Panc1 (cell line): Measurements from ENCODE around the gene PLA2G5. TPM values are rescaled to one million over a fixed set of nuclear protein-coding genes. Genes with fewer than 3 reads are reported as not detected.

Experiments
- ATAC-seq: fragments of 200-7000 bp; cut with Tn5 transposase; 2 replicates; pipeline ENCODE4 v1.9.1; 2020; ENCODE audit warnings: mild to moderate bottlenecking, moderate library complexity
- BruUV-seq: library from RNA; stranded (reverse); fragments of 400-500 nt; replicated peaks from 2 replicates; lab custom pipeline; 2021; lab: Mats Ljungman, UMichigan
- CTCF ChIA-PET: fragments of 300-600 bp; sonication (Branson Sonifier 250); formaldehyde crosslinking; loops from one replicate; lab custom pipeline; 2022; ENCODE audit warnings: antibody characterized with exemption; lab: Charles Lee
- POLR2A ChIA-PET: fragments of 300-600 bp; sonication (Branson Sonifier 250); formaldehyde crosslinking; loops from one replicate; lab custom pipeline; 2022; ENCODE audit warnings: antibody characterized with exemption; lab: Charles Lee
- DNase-seq: peaks from one replicate; pipeline ENCODE4 v3.0.0-alpha.2; 2010; ENCODE audit warnings: low read depth, low spot score
- H3K27ac ChIP-seq: 2 replicates; pipeline ENCODE4 v1.5.1; 2011; ENCODE audit warnings: mild to moderate bottlenecking, low read length, inconsistent platforms
- H3K27me3 ChIP-seq: fragments of 200-500 bp; sonication (Bioruptor generic); 2 replicates; pipeline ENCODE4 v1.6.0; 2014; ENCODE audit warnings: low read length, inconsistent platforms; ENCODE audit not compliant: control insufficient read depth, insufficient read depth
- H3K36me3 ChIP-seq: fragments of 200-500 bp; sonication (Bioruptor generic); 2 replicates; pipeline ENCODE4 v1.5.1; 2014; ENCODE audit warnings: inconsistent platforms, mild to moderate bottlenecking, low read length, moderate library complexity; ENCODE audit not compliant: control insufficient read depth, insufficient read depth
- H3K4me1 ChIP-seq: 2 replicates; pipeline ENCODE4 v1.5.1; 2011; ENCODE audit warnings: inconsistent platforms, mild to moderate bottlenecking, low read length, moderate library complexity; ENCODE audit not compliant: control insufficient read depth, insufficient read depth
- H3K4me3 ChIP-seq, 2 experiments: 2 replicates each; pipeline ENCODE4 v1.5.1; 2011 to 2012; ENCODE audit warnings: low read depth in 2 of 2, low read length in 2 of 2, mild to moderate bottlenecking in 2 of 2, inconsistent platforms in 1 of 2, moderate library complexity in 1 of 2
- H3K9me3 ChIP-seq: fragments of 200-500 bp; sonication (Bioruptor generic); 2 replicates; pipeline ENCODE4 v1.5.1; 2014; ENCODE audit warnings: low read depth, mild to moderate bottlenecking, inconsistent platforms, low read length, moderate library complexity; ENCODE audit not compliant: control insufficient read depth, insufficient read depth
- CTCF ChIP-seq: fragments of 450-650 bp; IDR thresholded peaks from 2 replicates; pipeline ENCODE4 v1.5.1; 2017; ENCODE audit warnings: mild to moderate bottlenecking
- POLR2AphosphoS5 ChIP-seq: IDR thresholded peaks from 2 replicates; pipeline ENCODE4 v1.6.1; 2012; ENCODE audit warnings: mild to moderate bottlenecking, low read depth, low read length, moderate library complexity
- REST ChIP-seq, 2 experiments: IDR thresholded peaks; 2 replicates each; pipeline ENCODE4 v1.6.1; 2011 to 2012; ENCODE audit warnings: low read depth in 2 of 2, control low read depth in 1 of 2, low read length in 1 of 2, mild to moderate bottlenecking in 1 of 2, moderate library complexity in 1 of 2; ENCODE audit not compliant: insufficient read depth in 1 of 2
- SIN3A ChIP-seq: IDR thresholded peaks from 2 replicates; pipeline ENCODE4 v1.6.1; 2012; ENCODE audit warnings: low read depth, mild to moderate bottlenecking, low read length, moderate library complexity, borderline replicate concordance; ENCODE audit not compliant: insufficient read depth
- TCF7L2 ChIP-seq: IDR thresholded peaks from 2 replicates; pipeline ENCODE4 v1.6.1; 2011; ENCODE audit warnings: mild to moderate bottlenecking, low read depth, low read length, inconsistent platforms
- in situ Hi-C: cut with HindIII; loops from 2 replicates; pipeline ENCODE4 v1.10.0; 2016; ENCODE audit warnings: low sequenced_read_pairs, low pct_unique_long_range_greater_than_20kb
- intact Hi-C: fragments of 100-400 bp; cut with micrococcal nuclease; formaldehyde crosslinking; loops from one replicate; pipeline ENCODE4 v1.10.0; 2022; ENCODE audit not compliant: unreplicated experiment
- total RNA-seq: library from RNA; stranded (reverse); gene quantifications from one replicate; pipeline ENCODE4 v1.2.1, GENCODE V29; 2021; ENCODE audit not compliant: unreplicated experiment

PLA2G5 gene
- total RNA-seq, 1 experiment from 2014 or later: not detected

- intact Hi-C loops: no loop called here
Measured at GRCh38 chr1:20074725-20075171, 4.8 kb downstream of the PLA2G5 start.

GRCh38 chr1:20075345-20075744 lies 5.4 kb downstream of the PLA2G5 start:
- ChIA-PET POLR2A (no interaction called here), CTCF (interaction anchor here (0.6 to 1.1 kb wide), 3 partner anchors 57 to 220 kb away, joined by 3 to 4 read pairs (median 3); no protein-coding TSS in a partner anchor)
- intact Hi-C loops (no loop called here), in situ Hi-C loops (no loop called here)
- Histone ChIP-seq H3K36me3 (no peaks in the 10 kb centered on the region), H3K27me3 (no peaks in the 10 kb centered on the region), H3K4me3 (no peak overlapping the region), H3K4me1 (no peaks in the 10 kb centered on the region), H3K9me3 (no peaks in the 10 kb centered on the region), H3K27ac (no peak overlapping the region)
- no peak for ATAC-seq
- TF ChIP-seq REST (IDR thresholded peaks at IDR 0.05; ENCODE audit: insufficient read depth in 1 of 2, low read depth in 2 of 2, low read length in 1 of 2): no peak
- no peak for TF ChIP-seq TCF7L2
- no peak for TF ChIP-seq SIN3A
- no peak for TF ChIP-seq POLR2AphosphoS5
- TF ChIP-seq CTCF: no peak
- BruUV-seq: no TSS peak
- no peak for DNase-seq

More at GRCh38 chr1:20074725-20075171, 4.8 kb downstream of the PLA2G5 start:
- H3K36me3 ChIP-seq: no peaks in the 10 kb centered on the region
- ChIA-PET CTCF (interaction anchor here (1.1 kb wide), 1 partner anchor 157 kb away, joined by 3 read pairs; no protein-coding TSS in a partner anchor), POLR2A (no interaction called here)
- no peaks in the 10 kb centered on the region for H3K9me3 ChIP-seq
- no peaks in the 10 kb centered on the region for H3K27me3 ChIP-seq
- ATAC-seq (no peak), DNase-seq (no peak)
- H3K27ac ChIP-seq: no peak overlapping the region
- in situ Hi-C loops: no loop called here
- H3K4me3 ChIP-seq: no peak overlapping the region
- TF ChIP-seq TCF7L2 (no peak), CTCF (no peak), SIN3A (no peak), REST (IDR thresholded peaks at IDR 0.05; ENCODE audit: insufficient read depth in 1 of 2, low read depth in 2 of 2, low read length in 1 of 2) (no peak), POLR2AphosphoS5 (no peak)
- H3K4me1 ChIP-seq: no peaks in the 10 kb centered on the region
- BruUV-seq: no TSS peak
